Motor neuron (in vitro differentiated cells): ENCODE data around the gene KCNK7. TPM values are rescaled to one million over a fixed set of nuclear protein-coding genes. Genes with fewer than 3 reads are reported as not detected.

ENCODE experiments used
- ATAC-seq, 8 experiments: fragments of 200-7000 bp; cut with Tn5 transposase; replicated peaks in 6 of 8; 2 replicates each; pipeline ENCODE4 v1.8.0; 2021; ENCODE audit warnings: mild to moderate bottlenecking in 8 of 8, moderate library complexity in 8 of 8
- H3K27ac ChIP-seq, 2 donors: fragments of 250-450 bp; sonication (Bioruptor Pico); 2 replicates each; pipeline ENCODE4 v1.9.0; 2021; ENCODE audit warnings: antibody characterized with exemption in 2 of 2, mild to moderate bottlenecking in 2 of 2, moderate library complexity in 1 of 2
- H3K4me1 ChIP-seq, 2 donors: fragments of 250-450 bp; sonication (Bioruptor Pico); replicated peaks in 1 of 2; 2 replicates each; pipeline ENCODE4 v1.6.1; 2021; ENCODE audit warnings: antibody characterized with exemption in 2 of 2, mild to moderate bottlenecking in 2 of 2, moderate library complexity in 1 of 2
- H3K4me3 ChIP-seq, 5 donors: fragments of 250-450 bp; sonication (Bioruptor Pico); 2 replicates each; pipeline ENCODE4 v1.9.0; 2021; ENCODE audit warnings: antibody characterized with exemption in 5 of 5, mild to moderate bottlenecking in 5 of 5, moderate library complexity in 4 of 5
- WGBS, 10 experiments: fragments of 450-650 bp; shearing (Covaris generic); methylation state at CpG; one replicate each; pipeline ENCODE4 v1.0.0; 2022; 5-methylcytosine and 5-hydroxymethylcytosine counted together
- in situ Hi-C, 9 experiments: fragments of 400-800 bp; cut with MboI; loops; one replicate each; pipeline ENCODE4 v1.15.0; 2021; ENCODE audit warnings: low sequenced_read_pairs in 9 of 9, low pct_unique_long_range_greater_than_20kb in 2 of 9; ENCODE audit not compliant: unreplicated experiment in 9 of 9
- total RNA-seq, 8 experiments: library from RNA; unstranded; fragments of 300-600 nt; gene quantifications; 2 replicates each; pipeline versions ENCODE4 v1.2.3 to v1.2.4, GENCODE V29; 2022

The KCNK7 gene
- total RNA-seq, 8 experiments from 2014 or later, result 0.18 to 1.9 (median 0.38) TPM; not detected in 1

GRCh38 chr11:65586676-65587075 lies 8.9 kb downstream of the KCNK7 start:
- peak in 6 of 8 experiments; percentile 8 to 86 (median 18) for ATAC-seq
- Histone ChIP-seq H3K4me3 (no peak overlapping the region), H3K27ac (no peak overlapping the region), H3K4me1 (peaks cover 9 to 32% of the 10 kb centered on the region in 2 donors)
- 33 to 41% methylated on average over 1 to 2 of the region's 2 CpGs; no CpG with 5 or more reads in 8 of the 10 experiments for WGBS, 10 experiments
- in situ Hi-C loops, result no loop called here

GRCh38 chr11:65586247-65586630 lies 9.4 kb downstream of the KCNK7 start:
- no peak overlapping the region for H3K4me3 ChIP-seq
- 20 to 90% (median 81%) methylated on average over 1 to 3 of the region's 4 CpGs; no CpG with 5 or more reads in 3 of the 10 experiments for WGBS, 10 experiments
- H3K4me1 ChIP-seq, result peaks cover 9 to 32% of the 10 kb centered on the region in 2 donors
- in situ Hi-C loops, result no loop called here
- no peak for ATAC-seq
- no peak overlapping the region for H3K27ac ChIP-seq

DNA sequence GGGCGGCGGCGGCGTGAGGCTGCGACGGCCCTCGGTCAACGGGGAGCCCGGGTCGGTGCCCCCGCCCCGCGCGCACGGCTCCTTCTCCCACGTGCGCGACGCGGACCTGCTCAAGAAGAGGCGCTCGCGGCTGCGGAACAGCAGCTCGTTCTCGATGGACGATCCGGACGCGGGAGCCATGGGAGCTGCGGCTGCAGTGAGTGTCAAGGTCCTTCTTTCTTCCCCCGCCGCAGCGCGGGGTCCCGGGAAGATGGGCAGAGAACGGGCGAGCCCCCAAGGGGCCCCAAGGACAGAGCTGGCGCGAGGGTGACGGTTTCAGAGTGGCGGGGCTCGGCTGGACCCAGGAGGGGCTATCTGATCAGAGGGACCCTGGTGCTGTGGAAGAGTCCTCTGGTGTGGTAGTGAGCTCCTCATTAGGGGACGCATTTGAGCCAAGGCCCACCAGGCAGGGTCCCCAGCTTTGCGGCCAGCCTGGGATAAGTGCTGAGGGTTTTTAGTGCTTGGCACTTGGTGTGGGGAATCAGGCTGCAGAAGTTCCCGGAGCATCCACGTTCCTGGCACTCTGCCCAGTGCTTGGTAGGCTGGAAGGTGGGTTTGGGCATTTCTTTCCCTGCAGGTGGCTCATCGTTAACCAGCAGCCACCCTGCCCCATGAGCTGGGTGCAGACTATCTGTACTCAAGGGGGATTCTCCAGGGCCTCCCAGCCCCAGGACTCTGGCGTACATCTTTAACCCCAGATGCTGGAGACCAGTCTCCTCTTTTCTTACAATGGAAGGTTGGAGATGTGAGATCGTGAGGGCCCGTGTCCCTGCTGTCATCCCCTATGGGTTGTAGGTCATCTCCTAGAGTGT lies 10.0 kb downstream of the KCNK7 start:
- peaks cover 9 to 32% of the 10 kb centered on the region in 2 donors for H3K4me1 ChIP-seq
- in situ Hi-C loops, result no loop called here
- ATAC-seq, result peak in 1 of 8 experiments; percentile 7

GRCh38 chr11:65584723-65585171 lies 10.9 kb downstream of the KCNK7 start:
- no peak overlapping the region for H3K27ac ChIP-seq
- H3K4me3 ChIP-seq, result no peak overlapping the region
- 0 to 73% (median 13%) methylated on average over 4 to 9 of the region's 46 CpGs; no CpG with 5 or more reads in 7 of the 10 experiments for WGBS, 10 experiments
- peaks cover 9 to 32% of the 10 kb centered on the region in 2 donors for H3K4me1 ChIP-seq
- ATAC-seq, result peak in 4 of 8 experiments; percentile 36 to 50 (median 46)
- in situ Hi-C loops, result no loop called here

More for the DNA sequence above, 10.0 kb downstream of the KCNK7 start:
- no peak overlapping the region for H3K27ac ChIP-seq
- WGBS, 10 experiments, result 49 to 100% (median 84%) methylated on average over 1 to 12 of the region's 51 CpGs; no CpG with 5 or more reads in 5 of the 10 experiments
- no peak overlapping the region for H3K4me3 ChIP-seq

DNA sequence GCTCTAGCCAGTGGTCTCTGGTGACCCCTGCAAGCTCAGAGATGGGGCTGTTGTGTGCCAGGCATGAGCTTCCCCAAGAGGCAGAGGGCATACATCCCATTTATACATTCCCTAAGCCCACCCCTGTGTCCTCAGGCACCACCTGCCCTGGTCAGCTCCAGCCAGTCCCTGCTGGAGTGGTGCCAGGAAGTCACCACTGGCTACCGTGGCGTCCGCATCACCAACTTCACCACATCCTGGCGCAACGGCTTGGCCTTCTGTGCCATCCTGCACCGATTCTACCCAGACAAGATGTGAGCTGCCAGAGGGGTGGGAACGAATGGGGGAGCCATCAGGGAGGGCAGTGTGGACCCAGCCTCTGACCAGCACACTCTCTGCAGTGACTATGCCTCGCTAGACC lies 11.5 kb downstream of the KCNK7 start:
- 59 to 68% (median 67%) methylated on average over 1 to 4 of the region's 8 CpGs; no CpG with 5 or more reads in 6 of the 10 experiments for WGBS, 10 experiments
- ATAC-seq, result peak in 1 of 8 experiments; percentile 5
- Histone ChIP-seq H3K27ac (no peak overlapping the region), H3K4me1 (peaks cover 9 to 29% of the 10 kb centered on the region in 2 donors), H3K4me3 (no peak overlapping the region)
- in situ Hi-C loops, result no loop called here

DNA sequence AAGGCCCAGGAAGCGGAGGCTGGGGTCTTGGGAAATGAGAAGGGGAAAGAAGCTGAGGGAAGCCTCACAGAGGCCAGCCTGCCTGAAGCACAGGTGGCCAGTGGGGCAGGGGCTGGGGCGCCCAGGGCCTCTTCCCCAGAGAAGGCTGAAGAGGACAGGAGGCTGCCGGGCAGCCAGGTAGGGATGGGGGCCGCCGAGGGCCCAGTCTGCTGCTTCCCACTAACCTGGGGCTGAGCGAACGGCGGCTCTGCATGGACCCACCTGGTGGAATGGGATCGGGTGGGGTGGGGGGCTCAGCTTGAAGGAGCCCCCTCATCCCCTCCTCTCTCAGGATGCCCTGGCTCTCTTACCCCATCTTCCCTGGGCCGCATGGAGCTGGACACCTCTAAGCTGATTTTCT lies 12.0 kb downstream of the KCNK7 start:
- ATAC-seq, result no peak
- no peak overlapping the region for H3K27ac ChIP-seq
- no peak overlapping the region for H3K4me3 ChIP-seq
- H3K4me1 ChIP-seq, result peaks cover 9 to 27% of the 10 kb centered on the region in 2 donors
- in situ Hi-C loops, result no loop called here
- 60% methylated on average over 1 of the region's 10 CpGs; no CpG with 5 or more reads in 9 of the 10 experiments for WGBS, 10 experiments

- Histone ChIP-seq H3K4me3 (no peak overlapping the region), H3K27ac (no peak overlapping the region), H3K4me1 (peaks cover 9 to 16% of the 10 kb centered on the region in 2 donors)
- 57 to 100% methylated on average over 1 of the region's 3 CpGs; no CpG with 5 or more reads in 8 of the 10 experiments for WGBS, 10 experiments
- ATAC-seq, result no peak
- in situ Hi-C loops, result no loop called here
Observed at GRCh38 chr11:65581928-65582327, 13.7 kb downstream of the KCNK7 start.

DNA sequence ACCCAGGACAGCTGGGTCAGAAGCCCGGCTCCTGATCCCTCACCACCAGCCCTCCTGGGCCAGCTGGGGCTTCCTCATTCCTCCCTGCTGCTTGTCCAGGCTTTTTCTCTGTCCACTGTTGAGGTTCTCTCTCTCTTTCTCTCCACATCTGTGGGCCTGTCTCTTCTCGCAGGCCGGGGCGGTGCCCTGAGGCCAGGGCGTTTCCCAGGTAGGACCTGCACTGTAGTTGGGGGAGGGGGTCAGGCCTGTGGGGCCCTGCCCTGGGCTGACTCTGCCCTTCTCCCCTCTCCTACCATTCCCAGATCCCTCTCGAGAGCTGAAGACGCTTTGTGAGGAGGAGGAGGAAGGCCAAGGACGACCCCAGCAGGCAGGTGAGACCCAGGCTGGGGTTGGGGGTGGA lies 14.8 kb downstream of the KCNK7 start:
- Histone ChIP-seq H3K4me3 (no peak overlapping the region), H3K4me1 (peaks cover 9 to 13% of the 10 kb centered on the region in 2 donors), H3K27ac (no peak overlapping the region)
- in situ Hi-C loops, result no loop called here
- ATAC-seq, result no peak
- 90 to 100% methylated on average over 1 to 2 of the region's 8 CpGs; no CpG with 5 or more reads in 8 of the 10 experiments for WGBS, 10 experiments

DNA sequence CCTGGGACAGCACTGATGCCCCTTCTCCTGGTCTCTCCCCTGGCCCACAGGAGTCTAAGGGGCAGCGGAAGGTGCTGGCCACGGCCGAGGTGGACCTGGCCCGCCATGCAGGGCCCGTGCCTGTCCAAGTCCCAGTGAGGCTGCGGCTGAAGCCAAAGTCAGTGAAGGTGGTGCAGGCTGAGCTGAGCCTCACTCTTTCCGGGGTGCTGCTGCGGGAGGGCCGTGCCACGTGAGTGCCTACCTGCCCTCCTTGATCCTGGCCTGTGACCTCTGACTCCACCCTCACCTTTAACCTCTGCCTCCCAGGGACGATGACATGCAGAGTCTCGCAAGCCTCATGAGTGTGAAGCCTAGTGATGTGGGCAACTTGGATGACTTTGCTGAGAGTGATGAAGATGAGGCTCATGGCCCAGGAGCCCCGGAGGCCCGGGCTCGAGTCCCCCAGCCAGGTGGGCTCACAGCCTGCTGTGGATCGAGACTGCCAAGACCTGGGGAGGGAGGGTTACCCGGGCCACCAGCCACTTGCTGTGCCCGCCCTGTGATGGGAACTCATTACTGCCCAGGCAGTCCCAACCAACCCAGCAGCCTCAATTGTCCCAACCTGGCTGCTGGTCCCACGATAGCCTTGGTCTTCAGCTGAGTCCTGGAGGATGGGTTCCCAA lies 15.4 kb downstream of the KCNK7 start:
- Histone ChIP-seq H3K4me3 (no peak overlapping the region), H3K27ac (no peak overlapping the region), H3K4me1 (peaks cover 9 to 13% of the 10 kb centered on the region in 2 donors)
- WGBS, 10 experiments, result 82 to 92% (median 85%) methylated on average over 1 to 3 of the region's 19 CpGs; no CpG with 5 or more reads in 6 of the 10 experiments
- no peak for ATAC-seq
- in situ Hi-C loops, result no loop called here

DNA sequence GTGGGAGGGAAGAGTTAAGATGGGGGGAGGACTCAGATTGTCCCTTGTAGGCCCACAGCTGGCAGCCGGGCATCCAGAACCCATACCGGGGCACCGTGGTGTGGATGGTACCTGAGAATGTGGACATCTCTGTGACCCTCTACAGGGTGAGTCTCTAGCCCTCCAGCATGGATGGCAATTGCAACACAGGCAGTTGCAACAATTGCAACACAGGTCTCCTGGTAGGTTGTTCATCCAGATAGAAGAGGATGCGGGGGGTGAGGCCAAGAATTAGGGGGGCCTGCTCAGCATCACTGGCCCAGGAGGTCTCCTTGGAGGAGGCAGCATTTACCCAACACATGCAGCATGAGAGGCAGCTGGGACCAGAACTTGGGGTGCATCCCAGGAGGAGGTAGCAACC lies 16.3 kb downstream of the KCNK7 start:
- no peak overlapping the region for H3K27ac ChIP-seq
- in situ Hi-C loops, result no loop called here
- H3K4me3 ChIP-seq, result no peak overlapping the region
- WGBS, 10 experiments, result 100% methylated on average over 1 of the region's 4 CpGs; no CpG with 5 or more reads in 9 of the 10 experiments
- no peak for ATAC-seq
- peaks cover 3 to 10% of the 10 kb centered on the region in 2 donors for H3K4me1 ChIP-seq

- Histone ChIP-seq H3K4me3 (no peak overlapping the region), H3K27ac (no peak overlapping the region), H3K4me1 (peaks cover 3 to 10% of the 10 kb centered on the region in 2 donors)
- in situ Hi-C loops, result no loop called here
- no peak for ATAC-seq
- 40 to 60% methylated on average over 1 to 3 of the region's 3 CpGs; no CpG with 5 or more reads in 8 of the 10 experiments for WGBS, 10 experiments
Observed at GRCh38 chr11:65578667-65579066, 16.9 kb downstream of the KCNK7 start.

DNA sequence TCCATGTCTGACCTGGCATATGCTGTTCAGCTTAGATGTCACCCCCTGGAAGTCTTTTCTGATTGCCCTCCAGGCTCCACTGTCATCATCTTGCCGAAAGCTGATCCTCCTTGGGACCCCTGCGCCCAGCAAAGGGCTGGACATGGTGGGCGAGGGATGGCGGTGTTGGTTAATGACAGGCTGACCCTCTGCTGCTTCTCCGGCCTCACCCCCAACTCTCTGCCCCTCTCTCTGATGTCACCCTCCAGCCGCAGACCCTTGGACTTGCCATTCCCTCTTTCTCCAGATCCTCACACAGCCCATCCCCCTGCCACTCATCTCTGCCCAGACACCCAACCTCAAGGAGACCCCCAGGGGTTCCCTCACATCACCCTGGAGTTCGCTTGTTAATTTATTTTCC lies 17.5 kb downstream of the KCNK7 start:
- no peak overlapping the region for H3K4me3 ChIP-seq
- 75 to 83% (median 80%) methylated on average over 1 to 5 of the region's 7 CpGs; no CpG with 5 or more reads in 7 of the 10 experiments for WGBS, 10 experiments
- in situ Hi-C loops, result no loop called here
- peaks cover 6 to 15% of the 10 kb centered on the region in 2 donors for H3K4me1 ChIP-seq
- H3K27ac ChIP-seq, result no peak overlapping the region
- no peak for ATAC-seq

DNA sequence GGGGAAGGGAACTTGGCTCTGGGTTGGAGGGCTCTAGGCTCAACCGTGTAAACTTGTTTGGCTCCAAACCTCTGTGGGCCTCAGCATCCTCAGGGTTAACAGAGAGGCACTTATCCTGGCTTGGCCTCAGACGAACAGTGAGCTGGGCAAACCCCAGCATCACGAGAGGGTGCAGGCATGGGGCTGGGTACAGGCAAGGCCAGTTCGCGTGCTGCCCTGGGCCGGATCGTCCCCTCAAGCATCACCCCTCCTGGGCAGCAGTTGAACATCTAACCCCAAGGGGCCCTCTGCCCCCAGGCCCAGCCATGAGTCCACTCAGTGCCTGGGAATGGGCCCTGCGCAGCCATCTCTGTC lies 17.9 kb downstream of the KCNK7 start:
- in situ Hi-C loops, result no loop called here
- Histone ChIP-seq H3K4me3 (no peak overlapping the region), H3K27ac (no peak overlapping the region), H3K4me1 (peaks cover 6 to 16% of the 10 kb centered on the region in 2 donors)
- ATAC-seq, result no peak
- 20 to 83% (median 38%) methylated on average over 1 to 4 of the region's 8 CpGs; no CpG with 5 or more reads in 6 of the 10 experiments for WGBS, 10 experiments
